ENCODE measurements around the gene SLC35F4. TPM values are rescaled to one million over a fixed set of nuclear protein-coding genes. Genes with fewer than 3 reads are reported as not detected.

The SLC35F4 gene
- total RNA-seq, 1 experiment from 2014 or later, result not detected

DNA sequence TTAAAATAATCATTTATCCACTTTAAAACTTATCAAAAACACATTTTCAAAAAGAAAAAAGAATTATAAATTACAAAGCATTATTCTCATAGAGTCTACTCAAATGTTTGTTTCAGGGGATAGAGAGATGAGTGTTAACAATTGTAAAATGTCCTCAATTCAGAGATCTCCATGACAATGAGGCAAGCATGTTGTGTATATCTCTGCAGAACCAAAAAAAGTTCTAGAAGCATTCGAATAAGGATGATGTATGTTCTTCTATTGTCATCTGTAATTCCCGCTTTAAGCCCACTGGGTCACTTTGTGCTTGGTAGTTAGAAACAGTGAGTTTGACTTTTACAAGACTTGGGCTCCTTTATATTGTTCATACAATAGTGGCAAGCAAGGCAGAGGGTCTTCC is 298.7 kb downstream of the SLC35F4 start:
- Mint-ChIP-seq H3K27me3 (ENCODE audit: low read depth) (no peaks in the 10 kb centered on the region; the same call in 1 of the 2 replicates), H3K36me3 (ENCODE audit: insufficient read depth in 1 of 3, low read depth in 3 of 3) (no peaks in the 10 kb centered on the region), H3K27ac (no peak overlapping the region), H3K9me3 (no peaks in the 10 kb centered on the region), H3K4me1 (no peaks in the 10 kb centered on the region), H3K4me3 (no peak overlapping the region)
- Histone ChIP-seq H2BK12ac (ENCODE audit: insufficient read length, low read depth, low read length) (no peak overlapping the region), H3K27me3 (ENCODE audit: insufficient read depth, low read length) (no peaks in the 10 kb centered on the region), H2BK15ac (ENCODE audit: low read depth, low read length) (no peak overlapping the region), H3K4me1 (ENCODE audit: insufficient read depth, low read length) (no peaks in the 10 kb centered on the region), H3K79me2 (ENCODE audit: insufficient read depth, low read length) (no peaks in the 10 kb centered on the region), H4K5ac (ENCODE audit: insufficient read length, low read depth, low read length) (no peak overlapping the region), H3K79me1 (ENCODE audit: insufficient read depth, low read depth, low read length, poor library complexity, severe bottlenecking) (no peaks in the 10 kb centered on the region), H3K23me2 (ENCODE audit: insufficient read length, low read depth, low read length, poor library complexity, severe bottlenecking) (no peaks in the 10 kb centered on the region), H3K4ac (ENCODE audit: low read depth, low read length) (no peak overlapping the region), H2BK20ac (ENCODE audit: low read depth, low read length, poor library complexity, severe bottlenecking) (no peak overlapping the region), H2AK5ac (ENCODE audit: insufficient read length, low read length) (no peak overlapping the region), H4K91ac (ENCODE audit: insufficient read length, low read depth, low read length) (no peak overlapping the region), H3K4me2 (ENCODE audit: insufficient read depth, insufficient read length, low read length) (no peak overlapping the region), H3K14ac (ENCODE audit: insufficient read depth, low read length) (no peak overlapping the region), H3K9ac (ENCODE audit: extremely low read depth, insufficient read length, low read length) (no peak overlapping the region), H3K23ac (ENCODE audit: insufficient read length, low read depth, low read length) (no peak overlapping the region), H3K27ac (ENCODE audit: insufficient read length, low read depth, low read length) (no peak overlapping the region), H3T11ph (ENCODE audit: low read length) (no peak overlapping the region), H4K8ac (replicated peaks; ENCODE audit: insufficient read length, low read depth, low read length) (no peak overlapping the region), H3K18ac (ENCODE audit: insufficient read length, low read depth, low read length) (no peak overlapping the region), H2BK120ac (ENCODE audit: low read depth, low read length, poor library complexity, severe bottlenecking) (no peak overlapping the region), H2BK5ac (ENCODE audit: insufficient read length, low read length) (no peak overlapping the region), H3K56ac (ENCODE audit: insufficient read length, low read depth, low read length) (no peak overlapping the region), H2AFZ (ENCODE audit: low read length) (no peak overlapping the region), H4K20me1 (ENCODE audit: control insufficient read depth, insufficient read depth, insufficient read length) (no peaks in the 10 kb centered on the region), H3K9me3 (ENCODE audit: control insufficient read depth, low read depth, low read length) (no peaks in the 10 kb centered on the region)
- WGBS (ENCODE audit: extremely low coverage, insufficient read length, low lambda C conversion rate), result no CpG with 5 or more reads among the region's 2 CpGs
- TF ChIP-seq, protein P1, sequence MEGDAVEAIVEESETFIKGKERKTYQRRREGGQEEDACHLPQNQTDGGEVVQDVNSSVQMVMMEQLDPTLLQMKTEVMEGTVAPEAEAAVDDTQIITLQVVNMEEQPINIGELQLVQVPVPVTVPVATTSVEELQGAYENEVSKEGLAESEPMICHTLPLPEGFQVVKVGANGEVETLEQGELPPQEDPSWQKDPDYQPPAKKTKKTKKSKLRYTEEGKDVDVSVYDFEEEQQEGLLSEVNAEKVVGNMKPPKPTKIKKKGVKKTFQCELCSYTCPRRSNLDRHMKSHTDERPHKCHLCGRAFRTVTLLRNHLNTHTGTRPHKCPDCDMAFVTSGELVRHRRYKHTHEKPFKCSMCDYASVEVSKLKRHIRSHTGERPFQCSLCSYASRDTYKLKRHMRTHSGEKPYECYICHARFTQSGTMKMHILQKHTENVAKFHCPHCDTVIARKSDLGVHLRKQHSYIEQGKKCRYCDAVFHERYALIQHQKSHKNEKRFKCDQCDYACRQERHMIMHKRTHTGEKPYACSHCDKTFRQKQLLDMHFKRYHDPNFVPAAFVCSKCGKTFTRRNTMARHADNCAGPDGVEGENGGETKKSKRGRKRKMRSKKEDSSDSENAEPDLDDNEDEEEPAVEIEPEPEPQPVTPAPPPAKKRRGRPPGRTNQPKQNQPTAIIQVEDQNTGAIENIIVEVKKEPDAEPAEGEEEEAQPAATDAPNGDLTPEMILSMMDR (conservative IDR thresholded peaks at IDR 0.05), result no peak
- DNase-seq, result no peak
